GM13977 (cell line): Measurements from ENCODE around the gene PPP1CA.

Experiments
- DNase-seq: peaks from one replicate; pipeline ENCODE4 v3.0.0; 2012; ENCODE audit warnings: low spot score
- CTCF ChIP-seq: IDR thresholded peaks from 2 replicates; pipeline ENCODE4 v1.5.1; 2012; ENCODE audit warnings: mild to moderate bottlenecking, control low read depth; ENCODE audit not compliant: insufficient read depth; ENCODE audit errors: extremely low read depth, missing control alignments
- in situ Hi-C: fragments of 300-500 bp; cut with MboI; formaldehyde crosslinking; loops from one replicate; pipeline ENCODE4 v1.12.0; 2022; ENCODE audit warnings: low sequenced_read_pairs, low pct_unique_long_range_greater_than_20kb, mixed read lengths, inconsistent platforms; ENCODE audit not compliant: unreplicated experiment

The PPP1CA gene

DNA sequence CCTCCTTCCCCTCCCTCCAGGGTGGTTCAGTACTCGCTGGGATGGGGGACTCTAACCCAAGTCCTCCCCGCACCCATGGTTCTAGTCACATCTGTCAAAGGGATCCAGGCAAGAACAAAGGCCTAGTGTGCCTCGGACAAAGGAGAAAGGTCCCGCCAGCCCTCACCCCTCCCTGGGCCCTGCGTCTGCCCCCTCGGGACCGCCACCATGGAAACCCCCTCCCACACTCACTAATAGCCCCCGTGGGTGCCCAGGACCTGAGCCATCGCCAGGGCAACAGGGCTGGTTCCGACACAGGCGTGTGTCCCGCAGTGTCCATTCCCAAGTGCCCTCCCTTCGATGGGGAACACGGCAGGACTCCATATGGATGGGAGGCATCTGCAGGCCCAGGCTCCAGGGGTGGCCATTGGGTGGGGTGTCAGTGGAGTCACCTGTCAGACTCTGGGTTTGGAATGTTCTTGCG lies 8.7 kb upstream of the PPP1CA start:
- no peak for TF ChIP-seq CTCF
- DNase-seq, result no peak
- in situ Hi-C loops, result no loop called here

DNA sequence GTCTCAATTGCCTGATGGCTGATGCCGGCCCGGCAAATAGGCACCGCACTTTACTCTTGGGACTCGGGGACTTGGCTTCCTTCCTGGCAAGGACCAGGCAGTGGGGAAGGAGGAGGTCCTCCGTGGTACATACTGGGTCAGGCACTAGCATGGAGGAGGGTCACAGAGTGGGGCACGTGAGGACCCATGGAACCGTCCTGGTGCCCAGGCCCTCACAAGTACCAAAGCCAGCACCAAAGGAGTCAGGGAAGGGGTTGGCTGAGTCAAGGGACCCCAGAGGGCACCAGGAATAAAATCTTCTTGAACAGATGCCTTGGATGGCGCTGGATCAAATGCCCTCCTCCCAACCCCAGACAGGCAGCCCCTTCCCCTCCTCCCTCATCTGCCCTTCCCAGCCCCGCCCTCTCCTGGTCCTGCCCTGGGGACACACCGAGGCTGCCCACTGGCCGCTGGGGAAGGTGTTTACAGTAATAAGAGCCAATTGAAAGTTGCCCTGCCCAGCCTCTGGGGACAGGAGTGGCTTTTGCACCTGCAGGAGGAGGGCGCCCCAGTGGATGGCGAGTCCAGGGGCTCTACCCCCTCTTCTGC lies 8.2 kb upstream of the PPP1CA start:
- no peak for TF ChIP-seq CTCF
- in situ Hi-C loops, result loop anchor here (10.0 kb wide), 1 partner anchor 55 kb away; the partner anchor contains the start of gene TMEM134
- DNase-seq, result no peak

DNA sequence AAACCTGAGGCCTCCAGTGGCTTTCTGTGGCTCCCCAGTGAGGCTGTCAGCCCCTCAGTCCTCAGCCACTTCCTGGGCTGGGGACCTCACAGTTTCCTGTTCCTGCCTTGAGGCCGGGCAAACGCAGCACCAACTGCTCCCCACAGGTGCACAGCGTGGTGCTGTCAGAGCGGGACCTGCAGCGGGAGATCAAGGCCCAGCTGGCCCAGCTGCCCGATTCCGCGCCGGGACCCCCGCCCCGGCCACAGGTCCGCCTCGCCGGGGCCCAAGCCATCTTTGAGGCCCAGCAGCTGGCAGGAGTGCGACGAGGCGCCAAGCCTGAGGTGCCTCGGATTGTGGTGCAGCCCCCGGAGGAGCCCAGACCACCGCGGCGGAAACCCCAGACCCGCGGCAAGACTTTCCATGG lies 7.6 kb upstream of the PPP1CA start:
- TF ChIP-seq CTCF, result no peak
- DNase-seq, result peak; percentile 86
- in situ Hi-C loops, result loop anchor here (10.0 kb wide), 1 partner anchor 56 kb away; the partner anchor contains the start of gene TMEM134

DNA sequence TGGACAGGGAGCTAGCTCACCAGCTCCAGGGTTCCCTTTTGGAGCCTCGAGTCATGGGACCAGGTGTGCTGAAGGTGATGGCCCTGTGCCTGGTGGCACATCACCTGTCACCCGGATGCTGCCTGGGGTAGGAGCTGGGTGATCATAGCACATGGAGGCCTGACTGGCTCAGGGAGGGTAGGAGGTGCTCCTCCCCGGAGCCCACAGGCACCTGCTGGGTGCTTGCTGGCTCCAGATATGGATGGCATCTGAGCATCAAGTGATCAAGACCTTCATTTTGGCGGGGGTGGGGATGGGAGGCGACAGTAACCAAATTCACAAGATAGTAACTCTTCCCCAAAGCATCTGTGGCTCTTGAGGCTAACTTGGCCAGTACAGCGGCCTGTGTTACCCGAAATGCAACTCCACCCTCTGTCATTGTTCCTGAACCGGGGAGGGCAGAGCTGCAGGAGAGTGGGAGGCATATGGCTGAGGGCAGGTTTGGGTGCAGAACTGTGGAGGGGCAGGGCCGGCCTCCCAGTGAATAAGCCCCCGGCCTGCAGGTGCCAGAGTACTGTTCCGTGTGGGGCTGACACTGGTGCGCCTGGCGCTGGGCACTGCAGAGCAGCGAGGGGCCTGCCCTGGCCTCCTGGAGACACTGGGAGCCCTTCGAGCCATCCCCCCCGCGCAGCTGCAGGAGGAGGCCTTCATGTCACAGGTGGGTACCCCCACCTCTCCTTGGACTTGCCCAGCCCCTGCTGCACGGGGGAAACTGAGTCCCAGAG lies 7.0 kb upstream of the PPP1CA start:
- in situ Hi-C loops, result loop anchor here (10.0 kb wide), 1 partner anchor 56 kb away; the partner anchor contains the start of gene TMEM134
- no peak for TF ChIP-seq CTCF
- DNase-seq, result no peak

- TF ChIP-seq CTCF, result no peak
- no peak for DNase-seq
- in situ Hi-C loops, result loop anchor here (10.0 kb wide), 1 partner anchor 57 kb away; the partner anchor contains the start of gene TMEM134
Observed at GRCh38 chr11:67407688-67408163, 6.1 kb upstream of the PPP1CA start.

DNA sequence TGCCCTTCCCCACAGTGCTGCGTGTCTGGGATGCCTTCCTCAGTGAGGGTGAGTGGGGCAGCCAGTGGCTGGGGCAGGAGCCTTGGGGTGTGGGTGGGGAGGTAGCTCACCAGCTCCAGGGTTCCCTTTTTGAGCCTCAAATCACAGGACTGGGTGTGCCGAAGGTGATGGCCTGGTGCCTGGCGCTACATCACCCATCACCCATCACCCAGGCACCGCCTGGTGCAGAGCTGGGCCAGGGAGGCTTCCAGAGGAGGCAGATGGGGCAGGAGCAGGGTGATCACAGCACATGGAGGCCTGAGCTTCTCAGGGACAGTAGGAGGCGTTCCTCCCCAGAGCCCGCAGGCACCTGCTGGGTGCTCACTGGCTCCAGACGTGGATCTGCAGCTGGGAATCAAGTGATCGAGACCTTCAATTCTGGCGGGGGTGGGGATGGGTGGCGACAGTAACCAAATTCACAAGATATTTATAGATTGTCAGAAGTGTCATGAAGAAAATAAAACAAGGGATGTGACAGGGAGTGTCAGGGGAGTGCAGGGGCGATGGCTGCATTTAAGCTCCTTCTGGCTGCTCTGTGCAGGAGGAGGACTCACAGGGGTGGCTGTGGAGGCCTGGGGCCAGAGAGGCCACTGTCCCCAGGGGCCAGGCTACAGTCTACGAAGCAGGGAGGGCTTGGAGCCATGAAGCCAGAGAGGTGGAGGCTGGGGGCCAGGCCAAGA lies 5.5 kb upstream of the PPP1CA start:
- DNase-seq, result no peak
- in situ Hi-C loops, result loop anchor here (10.0 kb wide), 1 partner anchor 58 kb away; the partner anchor contains the start of gene TMEM134
- no peak for TF ChIP-seq CTCF
